Right renal pelvis (tissue), 4 donors: ENCODE data around the gene SERPINB4. TPM values are rescaled to one million over a fixed set of nuclear protein-coding genes. Genes with fewer than 3 reads are reported as not detected.

Experiments
- polyA plus RNA-seq, 4 donors: library from polyadenylated mRNA; unstranded; fragments of 120-200 nt; gene quantifications; one replicate each; pipeline ENCODE4 v1.2.1, GENCODE V29; 2013; ENCODE audit not compliant: insufficient read length in 4 of 4

The SERPINB4 gene
- polyA plus RNA-seq, 4 donors, result 0.06 TPM; not detected in 3

Other genes with a start within 250 kb of the SERPINB4 start
- 10 to 100 TPM; 52.8 to 64.9 (median 63.1) TPM for gene VPS4B, start 221.8 kb downstream of the SERPINB4 start, polyA plus RNA-seq
- gene SERPINB5, start 167.3 kb downstream of the SERPINB4 start, polyA plus RNA-seq, result under 1 TPM in 1 of 4 donors, not detected in 3; 0.04 TPM
- under 1 TPM in 1 of 4 donors, not detected in 3; 0.04 TPM for gene SERPINB12, start 101.9 kb downstream of the SERPINB4 start, polyA plus RNA-seq
- gene SERPINB13, start 56.9 kb downstream of the SERPINB4 start, polyA plus RNA-seq, result under 1 TPM in 1 of 4 donors, not detected in 3; 0.01 TPM
- gene SERPINB3, start 17.6 kb upstream of the SERPINB4 start, polyA plus RNA-seq, result under 1 TPM in 3 of 4 donors, not detected in 1; 0.09 to 0.22 (median 0.17) TPM
- gene SERPINB11, start 58.7 kb upstream of the SERPINB4 start, polyA plus RNA-seq, result not detected
- gene SERPINB7, start 131.2 kb upstream of the SERPINB4 start, polyA plus RNA-seq, result under 1 TPM; 0.55 to 0.90 (median 0.65) TPM
- gene SERPINB2, start 243.4 kb upstream of the SERPINB4 start, polyA plus RNA-seq, result under 1 TPM in 3 of 4 donors, not detected in 1; 0.14 to 0.34 (median 0.19) TPM